WTC11 (cell line): ENCODE data around the gene NPAS1. TPM values are rescaled to one million over a fixed set of nuclear protein-coding genes. Genes with fewer than 3 reads are reported as not detected.

Experiments
- ATAC-seq: fragments of 200-7000 bp; cut with Tn5 transposase; 2 replicates; pipeline ENCODE4 v1.10.0; 2021; ENCODE audit warnings: mild to moderate bottlenecking, moderate library complexity
- CTCF ChIA-PET: fragments of 300-600 bp; sonication (Branson Sonifier 250); formaldehyde crosslinking; loops from one replicate; lab custom pipeline; 2021; ENCODE audit warnings: antibody characterized with exemption; lab: Charles Lee
- POLR2A ChIA-PET: fragments of 350-600 bp; sonication (Branson Sonifier 250); formaldehyde crosslinking; loops from one replicate; lab custom pipeline; 2021; ENCODE audit warnings: antibody characterized with exemption; lab: Charles Lee
- DNase-seq: peaks from one replicate; pipeline ENCODE4 v3.0.0; 2021; ENCODE audit warnings: low spot score
- H3K27ac Mint-ChIP-seq: 2 replicates; pipeline ENCODE4 v1.8.0; 2021; ENCODE audit warnings: mixed read lengths
- H3K27me3 Mint-ChIP-seq: 2 replicates; pipeline ENCODE4 v1.8.0; 2021; ENCODE audit warnings: low read depth, mild to moderate bottlenecking, moderate library complexity, mixed read lengths
- H3K36me3 Mint-ChIP-seq: 2 replicates; pipeline ENCODE4 v1.8.0; 2021; ENCODE audit warnings: mixed read lengths
- H3K4me1 Mint-ChIP-seq: 2 replicates; pipeline ENCODE4 v1.8.0; 2022; ENCODE audit warnings: mixed read lengths
- H3K4me3 Mint-ChIP-seq: 2 replicates; pipeline ENCODE4 v1.8.0; 2021; ENCODE audit warnings: mild to moderate bottlenecking, moderate library complexity, mixed read lengths
- H3K9me3 Mint-ChIP-seq: 2 replicates; pipeline ENCODE4 v1.8.0; 2021; ENCODE audit warnings: mixed read lengths
- AFF4 ChIP-seq: sonication (generic); formaldehyde crosslinking; IDR thresholded peaks from 2 replicates; pipeline ENCODE4 v1.8.1; 2023; ENCODE audit warnings: mild to moderate bottlenecking, missing genetic modification reagents, borderline replicate concordance
- ATF1 ChIP-seq: sonication (generic); formaldehyde crosslinking; IDR thresholded peaks from 2 replicates; pipeline ENCODE4 v1.8.1; 2023; ENCODE audit warnings: mild to moderate bottlenecking, moderate library complexity, missing genetic modification reagents
- ATF2 ChIP-seq: sonication (generic); formaldehyde crosslinking; IDR thresholded peaks from 2 replicates; pipeline ENCODE4 v1.8.1; 2022; ENCODE audit warnings: low read depth, missing genetic modification reagents, borderline replicate concordance
- E2F1 ChIP-seq: sonication (generic); formaldehyde crosslinking; IDR thresholded peaks from 2 replicates; pipeline ENCODE4 v1.8.0; 2022; ENCODE audit warnings: mild to moderate bottlenecking, missing genetic modification reagents
- FOXP4 ChIP-seq: sonication (generic); formaldehyde crosslinking; IDR thresholded peaks from 2 replicates; pipeline ENCODE4 v1.8.0; 2022; ENCODE audit warnings: mild to moderate bottlenecking, missing genetic modification reagents
- GABPB1 ChIP-seq: sonication (generic); formaldehyde crosslinking; IDR thresholded peaks from 2 replicates; pipeline ENCODE4 v1.8.1; 2023; ENCODE audit warnings: mild to moderate bottlenecking, missing genetic modification reagents
- IRF1 ChIP-seq: sonication (generic); formaldehyde crosslinking; IDR thresholded peaks from 2 replicates; pipeline ENCODE4 v1.8.0; 2023; ENCODE audit warnings: missing genetic modification reagents
- IRF2 ChIP-seq: sonication (generic); formaldehyde crosslinking; IDR thresholded peaks from 2 replicates; pipeline ENCODE4 v1.8.0; 2022; ENCODE audit warnings: low read depth, missing genetic modification reagents, borderline replicate concordance
- JAZF1 ChIP-seq: fragments of 250-450 bp; sonication (Bioruptor Pico); IDR thresholded peaks from 2 replicates; pipeline ENCODE4 v1.9.0; 2021; ENCODE audit warnings: moderate library complexity, mild to moderate bottlenecking, inconsistent platforms
- KAT7 ChIP-seq: sonication (generic); formaldehyde crosslinking; IDR thresholded peaks from 2 replicates; pipeline ENCODE4 v1.8.1; 2023; ENCODE audit warnings: missing genetic modification reagents, mild to moderate bottlenecking, borderline replicate concordance
- NR2C2 ChIP-seq: sonication (generic); formaldehyde crosslinking; IDR thresholded peaks from 2 replicates; pipeline ENCODE4 v1.8.0; 2022; ENCODE audit warnings: mild to moderate bottlenecking, missing genetic modification reagents
- SP1 ChIP-seq: sonication (generic); formaldehyde crosslinking; conservative IDR thresholded peaks from 2 replicates; pipeline ENCODE4 v1.8.1; 2022; ENCODE audit warnings: missing genetic modification reagents
- TEAD1 ChIP-seq: sonication (generic); formaldehyde crosslinking; IDR thresholded peaks from 2 replicates; pipeline ENCODE4 v1.8.0; 2022; ENCODE audit warnings: mild to moderate bottlenecking, missing genetic modification reagents
- TP53 ChIP-seq: sonication (generic); formaldehyde crosslinking; IDR thresholded peaks from 2 replicates; pipeline ENCODE4 v1.8.1; 2023; ENCODE audit warnings: mild to moderate bottlenecking, missing genetic modification reagents
- USF2 ChIP-seq: sonication (generic); formaldehyde crosslinking; IDR thresholded peaks from 2 replicates; pipeline ENCODE4 v1.8.1; 2023; ENCODE audit warnings: mild to moderate bottlenecking, missing genetic modification reagents, moderate library complexity
- ZMAT4 ChIP-seq: fragments of 250-450 bp; sonication (Bioruptor Pico); IDR thresholded peaks from 2 replicates; pipeline ENCODE4 v1.9.0; 2021; ENCODE audit warnings: mild to moderate bottlenecking
- ZNF138 ChIP-seq: sonication (generic); formaldehyde crosslinking; conservative IDR thresholded peaks from 2 replicates; pipeline ENCODE4 v1.8.1; 2022; ENCODE audit warnings: mild to moderate bottlenecking, moderate library complexity, missing genetic modification reagents
- ZNF219 ChIP-seq: sonication (generic); formaldehyde crosslinking; IDR thresholded peaks from 2 replicates; pipeline ENCODE4 v1.8.0; 2023; ENCODE audit warnings: missing genetic modification reagents, mild to moderate bottlenecking, borderline replicate concordance
- ZNF263 ChIP-seq: sonication (generic); formaldehyde crosslinking; IDR thresholded peaks from 2 replicates; pipeline ENCODE4 v1.8.1; 2022; ENCODE audit warnings: low read depth, mild to moderate bottlenecking, moderate library complexity, missing genetic modification reagents
- ZNF423 ChIP-seq: fragments of 250-450 bp; sonication (Bioruptor Pico); IDR thresholded peaks from 2 replicates; pipeline ENCODE4 v2.1.2; 2022; ENCODE audit warnings: mild to moderate bottlenecking, moderate library complexity
- total RNA-seq: library from RNA; stranded (reverse); gene quantifications from 3 replicates; pipeline ENCODE4 v1.2.3, GENCODE V29; 2021

The NPAS1 gene
- total RNA-seq, 1 experiment from 2014 or later: 6.8 TPM

GRCh38 chr19:47024502-47024901 lies 4.9 kb downstream of the NPAS1 start (continued):
- TF ChIP-seq SP1 (CRISPR knock-in tag): no peak
- TF ChIP-seq ZNF423 (CRISPR knock-in tag): no peak

- ATAC-seq: no peak
- Mint-ChIP-seq H3K27me3 (peaks cover 92% of the 10 kb centered on the region), H3K36me3 (no peaks in the 10 kb centered on the region), H3K27ac (no peak overlapping the region), H3K4me3 (no peak overlapping the region), H3K4me1 (peaks cover 18% of the 10 kb centered on the region), H3K9me3 (no peaks in the 10 kb centered on the region)
- DNase-seq: no peak
- TF ChIP-seq ATF1 (no peak), ATF2 (CRISPR knock-in tag) (no peak), NR2C2 (CRISPR knock-in tag) (no peak), AFF4 (CRISPR knock-in tag) (no peak), KAT7 (no peak), IRF1 (no peak), SP1 (CRISPR knock-in tag) (no peak), E2F1 (CRISPR knock-in tag) (no peak), ZNF219 (CRISPR knock-in tag) (no peak), IRF2 (CRISPR knock-in tag) (no peak), TP53 (CRISPR knock-in tag) (no peak), ZNF263 (no peak), ZMAT4 (CRISPR knock-in tag) (no peak), GABPB1 (no peak), USF2 (CRISPR knock-in tag) (no peak), ZNF138 (CRISPR knock-in tag) (no peak), FOXP4 (CRISPR knock-in tag) (no peak), JAZF1 (CRISPR knock-in tag) (no peak), TEAD1 (CRISPR knock-in tag) (no peak)
- CTCF ChIA-PET: interaction anchor here (1.1 to 2.3 kb wide), 3 partner anchors 10 to 22 kb away, joined by 3 to 13 read pairs (median 3); no protein-coding TSS in a partner anchor
- POLR2A ChIA-PET: interaction anchor here (0.6 kb wide), 1 partner anchor 84 kb away, joined by 3 read pairs; no protein-coding TSS in a partner anchor
Observed at GRCh38 chr19:47026156-47026555, 6.5 kb downstream of the NPAS1 start.
